SU-DHL-6 (cell line): ENCODE data around the gene F2.

ENCODE experiments used
- H2AFZ ChIP-seq: fragments of 200-600 bp; sonication (generic); 2 replicates; pipeline ENCODE4 v1.6.1; 2014; ENCODE audit warnings: low read depth, mild to moderate bottlenecking, moderate library complexity, mixed read lengths, antibody characterized with exemption, low read length; ENCODE audit not compliant: severe bottlenecking
- H3F3A ChIP-seq: fragments of 200-600 bp; shearing (Covaris generic); 2 replicates; pipeline ENCODE4 v1.6.0; 2016; ENCODE audit warnings: antibody characterized with exemption, mild to moderate bottlenecking; ENCODE audit not compliant: insufficient read depth
- H3K27ac ChIP-seq: fragments of 200-600 bp; sonication (generic); 2 replicates; pipeline ENCODE4 v1.5.1; 2016; ENCODE audit warnings: low read depth, mild to moderate bottlenecking, low read length, moderate library complexity, mixed read lengths
- H3K27me3 ChIP-seq: fragments of 200-600 bp; sonication (generic), shearing (Covaris generic); 2 replicates; pipeline ENCODE4 v1.6.0; 2014; ENCODE audit warnings: mild to moderate bottlenecking, low read length
- H3K36me3 ChIP-seq: fragments of 200-600 bp; sonication (generic); 2 replicates; pipeline ENCODE4 v1.6.1; 2014; ENCODE audit warnings: mild to moderate bottlenecking, low read length, mixed read lengths
- H3K4me2 ChIP-seq: fragments of 300-600, 200-600 bp; shearing (Covaris generic), sonication (generic); 2 replicates; pipeline ENCODE4 v1.6.0; 2014; ENCODE audit warnings: low read length, low read depth, mild to moderate bottlenecking; ENCODE audit not compliant: poor library complexity, severe bottlenecking
- H3K4me3 ChIP-seq: fragments of 200-600 bp; sonication (generic); 2 replicates; pipeline ENCODE4 v1.5.1; 2014; ENCODE audit warnings: antibody characterized with exemption, low read length, mild to moderate bottlenecking, mixed read lengths; ENCODE audit not compliant: insufficient read depth, poor library complexity, severe bottlenecking
- H3K79me2 ChIP-seq: fragments of 200-600 bp; sonication (generic); 2 replicates; pipeline ENCODE4 v1.6.1; 2014; ENCODE audit warnings: mild to moderate bottlenecking, low read length, moderate library complexity; ENCODE audit not compliant: insufficient read depth
- H3K9ac ChIP-seq: fragments of 200-600 bp; sonication (generic); 2 replicates; pipeline ENCODE4 v1.7.0; 2014; ENCODE audit warnings: mild to moderate bottlenecking, low read length
- H3K9me2 ChIP-seq: fragments of 200-600 bp; sonication (generic); replicated peaks from 2 replicates; pipeline ENCODE4 v1.6.1; 2014; ENCODE audit warnings: low read length; ENCODE audit not compliant: insufficient read depth
- H3K9me3 ChIP-seq: fragments of 200-600 bp; sonication (generic); 2 replicates; pipeline ENCODE4 v1.6.1; 2014; ENCODE audit warnings: low read length, mixed read lengths; ENCODE audit not compliant: insufficient read depth
- H4K20me1 ChIP-seq: fragments of 200-600 bp; sonication (generic); 2 replicates; pipeline ENCODE4 v1.6.1; 2014; ENCODE audit warnings: low read depth, mild to moderate bottlenecking, antibody characterized with exemption, low read length, moderate library complexity, mixed read lengths
- CTCF ChIP-seq: fragments of 200-600 bp; sonication (generic); IDR thresholded peaks from one replicate; pipeline ENCODE4 v1.5.1; 2017; ENCODE audit warnings: antibody characterized with exemption, mild to moderate bottlenecking, low read length, moderate library complexity; ENCODE audit not compliant: insufficient read depth, poor library complexity, severe bottlenecking
- EZH2phosphoT487 ChIP-seq: fragments of 200-600 bp; sonication (generic), shearing (Covaris generic); conservative IDR thresholded peaks from 2 replicates; pipeline ENCODE4 v1.6.1; 2018; ENCODE audit warnings: mild to moderate bottlenecking, antibody characterized with exemption, low read length, moderate library complexity, mixed read lengths

Gene F2

GRCh38 chr11:46681814-46682213 is 37.2 kb upstream of the F2 start:
- H3K4me2 ChIP-seq = no peak overlapping the region
- no peak overlapping the region for H3K27ac ChIP-seq
- H3K9me2 ChIP-seq = no peaks in the 10 kb centered on the region
- no peaks in the 10 kb centered on the region for H3K27me3 ChIP-seq
- TF ChIP-seq EZH2phosphoT487 (no peak), CTCF (no peak)
- no peak overlapping the region for H2AFZ ChIP-seq
- no peaks in the 10 kb centered on the region for H3K36me3 ChIP-seq
- H3K9me3 ChIP-seq = no peaks in the 10 kb centered on the region
- H3K9ac ChIP-seq = no peak overlapping the region
- no peaks in the 10 kb centered on the region for H3K79me2 ChIP-seq
- H3F3A ChIP-seq = no peaks in the 10 kb centered on the region
- H3K4me3 ChIP-seq = no peak overlapping the region
- no peaks in the 10 kb centered on the region for H4K20me1 ChIP-seq

DNA sequence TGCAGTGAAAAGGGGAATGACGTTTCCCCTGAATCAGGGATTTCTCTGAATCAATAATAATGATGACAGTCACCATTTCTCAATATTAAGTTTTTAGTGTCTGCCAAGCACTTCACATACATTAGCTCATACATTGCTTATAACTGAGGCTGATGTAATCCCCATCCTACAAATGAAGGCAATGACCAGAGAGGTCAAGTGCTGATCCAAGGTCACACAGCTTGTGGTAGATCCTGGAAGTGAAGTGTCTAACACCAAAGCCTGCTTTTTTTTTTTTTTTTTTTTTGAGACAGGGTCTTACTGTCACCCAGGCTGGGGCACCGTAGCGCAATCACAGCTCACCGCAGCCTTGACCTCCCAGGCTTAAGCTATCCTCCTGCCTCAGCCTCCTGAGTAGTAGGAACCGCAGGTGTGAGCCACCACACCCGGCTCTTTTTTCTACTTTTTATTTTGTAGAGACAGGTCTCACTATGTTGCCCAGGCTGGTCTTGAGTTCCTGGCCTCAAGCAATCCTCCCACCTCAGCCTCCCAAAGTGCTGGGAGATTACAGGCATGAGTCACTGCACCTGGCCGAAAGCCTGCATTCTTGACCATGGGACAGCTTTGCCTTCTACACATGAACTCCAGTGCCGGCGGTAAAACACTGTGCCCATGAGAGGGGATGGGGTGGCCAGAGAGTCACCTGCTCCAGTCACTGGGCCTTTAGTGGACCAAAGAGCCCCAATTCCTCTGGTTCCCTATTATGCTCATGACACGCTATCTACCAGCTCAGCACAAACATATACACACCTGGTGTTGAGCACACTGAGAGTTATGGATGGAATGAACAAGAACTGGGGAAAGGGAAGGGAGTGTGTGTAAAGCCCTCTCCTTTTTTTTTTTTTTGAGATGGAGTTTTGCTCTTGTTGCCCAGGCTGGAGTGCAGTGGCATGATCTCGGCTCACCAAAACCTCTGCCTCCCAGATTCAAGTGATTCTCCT is 36.0 kb upstream of the F2 start:
- Histone ChIP-seq H3K9me3 (no peaks in the 10 kb centered on the region), H3F3A (no peaks in the 10 kb centered on the region), H3K4me2 (no peak overlapping the region), H4K20me1 (no peaks in the 10 kb centered on the region), H3K27ac (no peak overlapping the region), H3K36me3 (no peaks in the 10 kb centered on the region), H3K27me3 (no peaks in the 10 kb centered on the region), H3K9me2 (no peaks in the 10 kb centered on the region), H3K79me2 (no peaks in the 10 kb centered on the region), H3K9ac (no peak overlapping the region), H2AFZ (no peak overlapping the region), H3K4me3 (no peak overlapping the region)
- TF ChIP-seq CTCF (no peak), EZH2phosphoT487 (no peak)

GRCh38 chr11:46684367-46684766 is 34.6 kb upstream of the F2 start:
- Histone ChIP-seq H3K36me3 (no peaks in the 10 kb centered on the region), H3K27ac (no peak overlapping the region), H3F3A (no peaks in the 10 kb centered on the region), H3K4me2 (no peak overlapping the region), H2AFZ (no peak overlapping the region), H3K4me3 (no peak overlapping the region), H4K20me1 (no peaks in the 10 kb centered on the region), H3K27me3 (no peaks in the 10 kb centered on the region), H3K9ac (no peak overlapping the region), H3K9me3 (no peaks in the 10 kb centered on the region), H3K9me2 (no peaks in the 10 kb centered on the region), H3K79me2 (no peaks in the 10 kb centered on the region)
- TF ChIP-seq EZH2phosphoT487 = no peak
- no peak for TF ChIP-seq CTCF
